ENCODE results near the gene FHDC1.

Gene FHDC1

GRCh38 chr4:152936446-152937335 lies 568 bp downstream of the FHDC1 start:
- DNase-seq (ENCODE audit: low read depth in 3 of 3): no peak

- no peak for DNase-seq (ENCODE audit: low read depth in 3 of 3)
These were observed 1.5 kb downstream of the FHDC1 start for GRCh38 chr4:152937336-152938236.

GRCh38 chr4:152938237-152938947 lies 2.3 kb downstream of the FHDC1 start:
- DNase-seq (ENCODE audit: low read depth in 3 of 3): no peak

GRCh38 chr4:152939621-152940020 lies 3.5 kb downstream of the FHDC1 start:
- no peak for DNase-seq (ENCODE audit: low read depth in 3 of 3)

- DNase-seq (ENCODE audit: low read depth in 3 of 3): no peak
These were observed 4.3 kb downstream of the FHDC1 start for GRCh38 chr4:152940461-152940860.

GRCh38 chr4:152941411-152941810 lies 5.3 kb downstream of the FHDC1 start:
- DNase-seq (ENCODE audit: low read depth in 3 of 3): no peak

GRCh38 chr4:152942346-152942745 lies 6.2 kb downstream of the FHDC1 start:
- DNase-seq (ENCODE audit: low read depth in 3 of 3): no peak

GRCh38 chr4:152943672-152944071 lies 7.5 kb downstream of the FHDC1 start:
- no peak for DNase-seq (ENCODE audit: low read depth in 3 of 3)

- DNase-seq (ENCODE audit: low read depth in 3 of 3): no peak
These were observed 8.7 kb downstream of the FHDC1 start for GRCh38 chr4:152944666-152945320.

- no peak for DNase-seq (ENCODE audit: low read depth in 3 of 3)
These were observed 9.5 kb downstream of the FHDC1 start for GRCh38 chr4:152945639-152946038.

- DNase-seq (ENCODE audit: low read depth in 3 of 3): no peak
These were observed 10.3 kb downstream of the FHDC1 start for GRCh38 chr4:152946446-152946845.

- no peak for DNase-seq (ENCODE audit: low read depth in 3 of 3)
These were observed 11.2 kb downstream of the FHDC1 start for GRCh38 chr4:152947311-152947710.

GRCh38 chr4:152949930-152950329 lies 13.8 kb downstream of the FHDC1 start:
- DNase-seq (ENCODE audit: low read depth in 3 of 3): no peak

- no peak for DNase-seq (ENCODE audit: low read depth in 3 of 3)
These were observed 14.5 kb downstream of the FHDC1 start for GRCh38 chr4:152950402-152951274.

GRCh38 chr4:152951348-152951747 lies 15.2 kb downstream of the FHDC1 start:
- no peak for DNase-seq (ENCODE audit: low read depth in 3 of 3)

GRCh38 chr4:152953514-152953913 lies 17.4 kb downstream of the FHDC1 start:
- DNase-seq (ENCODE audit: low read depth in 3 of 3): no peak

- no peak for DNase-seq (ENCODE audit: low read depth in 3 of 3)
These were observed 18.6 kb downstream of the FHDC1 start for GRCh38 chr4:152954741-152955140.

GRCh38 chr4:152956147-152956546 lies 20.0 kb downstream of the FHDC1 start:
- no peak for DNase-seq (ENCODE audit: low read depth in 3 of 3)

GRCh38 chr4:152956650-152957436 lies 20.7 kb downstream of the FHDC1 start:
- DNase-seq (ENCODE audit: low read depth in 3 of 3): no peak

Measured in stimulated activated CD4-positive, alpha-beta T cell treated with anti-CD3 and anti-CD28 coated beads, TNF-alpha, amount 100 ng/mL, for 4 hours (primary cell).